Skeletal muscle cell (primary cell): ENCODE results near the gene PYGB.
"Not testable (repeated sequence)": the region's sequence is repeated elsewhere in the genome, so short reads cannot be mapped to it uniquely, and the experiment has no call there.

ENCODE experiments used
- DNase-seq: peaks from one replicate; pipeline ENCODE4 v3.0.0-alpha.2; 2010; ENCODE audit warnings: low read depth
- H3K4me3 ChIP-seq: 2 replicates; pipeline ENCODE4 v1.5.1; 2011; ENCODE audit warnings: low read depth, mild to moderate bottlenecking, control low read depth, low read length, moderate library complexity

The PYGB gene

DNA sequence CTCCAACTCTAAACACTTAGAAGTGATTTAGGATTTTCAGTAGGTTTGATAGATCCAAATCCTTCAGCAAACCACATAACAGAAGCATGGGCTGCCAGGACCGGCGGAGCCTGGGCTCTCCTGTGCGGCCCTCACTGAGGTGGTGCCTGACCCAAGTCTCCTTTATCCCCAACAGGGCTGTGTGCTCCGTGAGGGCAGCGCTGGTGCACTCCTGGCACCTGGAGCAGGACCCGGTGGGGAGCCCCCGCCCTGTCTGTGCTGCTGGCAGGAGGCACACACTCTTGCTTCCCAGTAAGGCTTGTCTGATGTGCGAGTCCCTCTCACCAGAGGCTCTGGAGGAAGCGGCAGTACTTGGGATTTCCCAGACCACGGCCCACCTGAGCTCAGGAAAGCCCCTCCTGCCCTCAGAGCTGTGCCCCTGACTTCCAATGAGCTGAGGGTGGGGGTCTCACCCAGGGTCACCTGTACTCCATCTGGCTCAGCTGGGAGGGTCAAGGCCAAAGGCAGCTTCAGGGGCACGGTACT, 56.2 kb downstream of the PYGB start:
- H3K4me3 ChIP-seq = no peak overlapping the region
- DNase-seq = no peak

DNA sequence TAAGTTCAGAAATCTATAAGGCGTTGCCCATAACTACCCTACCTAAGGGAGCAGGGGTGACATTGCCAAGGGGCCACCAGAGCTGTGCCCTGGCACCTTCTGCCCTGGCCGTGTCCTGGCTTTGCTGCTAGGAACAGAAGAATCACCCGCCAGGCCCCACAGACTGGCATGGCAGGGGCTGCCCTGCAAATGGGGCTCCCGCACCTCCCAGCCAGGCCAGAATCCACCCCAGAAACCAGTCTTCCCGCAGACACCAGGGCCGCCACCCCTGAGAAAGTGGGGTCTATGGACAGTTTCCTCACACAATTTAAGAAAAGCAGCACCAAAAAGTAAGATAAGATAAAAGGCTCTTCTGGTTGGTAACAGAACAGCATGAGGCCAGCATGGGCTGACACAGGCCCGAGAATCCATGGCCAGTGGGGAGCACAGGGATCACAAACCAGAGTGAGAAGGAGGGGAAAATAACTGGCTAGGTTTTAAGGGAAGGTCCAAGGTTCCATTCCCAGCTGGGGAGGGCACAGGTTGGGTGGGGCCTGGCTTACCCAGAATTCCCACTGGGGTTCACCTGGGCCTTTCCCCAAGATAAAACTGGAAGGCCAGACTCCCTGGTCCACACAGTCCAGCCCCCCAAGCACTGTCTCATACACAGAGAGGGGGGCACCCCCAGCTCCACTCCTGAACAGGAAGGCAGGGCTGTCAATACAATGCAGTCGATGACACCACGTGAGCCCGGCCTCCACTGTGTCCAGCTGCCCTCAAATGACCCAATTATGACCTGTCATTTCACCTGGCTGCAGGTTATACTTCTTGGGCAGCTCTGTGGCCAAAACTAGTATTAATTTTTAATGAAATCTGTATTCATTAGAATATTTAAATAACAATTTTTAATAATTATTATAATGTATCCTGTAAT, 59.4 kb downstream of the PYGB start:
- no peak for DNase-seq
- no peak overlapping the region for H3K4me3 ChIP-seq

DNA sequence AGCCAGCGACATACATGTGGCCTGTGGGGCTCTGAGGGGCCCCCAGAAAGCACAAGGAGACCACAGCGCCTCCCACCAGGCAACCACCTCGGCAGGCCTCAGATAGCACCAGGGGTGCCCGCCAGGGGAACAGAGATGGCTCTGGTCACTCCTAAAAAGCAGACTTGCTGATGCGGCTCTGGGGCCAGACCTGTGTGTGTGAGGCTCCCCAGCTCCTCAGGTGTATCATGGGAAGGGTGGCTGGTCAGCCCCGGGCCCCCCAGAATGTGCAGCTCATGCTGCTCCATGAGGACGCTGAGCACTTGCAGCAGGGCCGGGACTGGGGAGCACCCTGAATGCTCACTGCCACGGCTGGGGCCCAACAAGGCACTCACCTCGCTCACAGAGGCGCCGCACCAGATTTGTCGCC, 60.2 kb downstream of the PYGB start:
- no peak for DNase-seq
- H3K4me3 ChIP-seq = no peak overlapping the region

GRCh38 chr20:25308671-25309394, 60.9 kb downstream of the PYGB start:
- no peak overlapping the region for H3K4me3 ChIP-seq
- peak; percentile 79 for DNase-seq

DNA sequence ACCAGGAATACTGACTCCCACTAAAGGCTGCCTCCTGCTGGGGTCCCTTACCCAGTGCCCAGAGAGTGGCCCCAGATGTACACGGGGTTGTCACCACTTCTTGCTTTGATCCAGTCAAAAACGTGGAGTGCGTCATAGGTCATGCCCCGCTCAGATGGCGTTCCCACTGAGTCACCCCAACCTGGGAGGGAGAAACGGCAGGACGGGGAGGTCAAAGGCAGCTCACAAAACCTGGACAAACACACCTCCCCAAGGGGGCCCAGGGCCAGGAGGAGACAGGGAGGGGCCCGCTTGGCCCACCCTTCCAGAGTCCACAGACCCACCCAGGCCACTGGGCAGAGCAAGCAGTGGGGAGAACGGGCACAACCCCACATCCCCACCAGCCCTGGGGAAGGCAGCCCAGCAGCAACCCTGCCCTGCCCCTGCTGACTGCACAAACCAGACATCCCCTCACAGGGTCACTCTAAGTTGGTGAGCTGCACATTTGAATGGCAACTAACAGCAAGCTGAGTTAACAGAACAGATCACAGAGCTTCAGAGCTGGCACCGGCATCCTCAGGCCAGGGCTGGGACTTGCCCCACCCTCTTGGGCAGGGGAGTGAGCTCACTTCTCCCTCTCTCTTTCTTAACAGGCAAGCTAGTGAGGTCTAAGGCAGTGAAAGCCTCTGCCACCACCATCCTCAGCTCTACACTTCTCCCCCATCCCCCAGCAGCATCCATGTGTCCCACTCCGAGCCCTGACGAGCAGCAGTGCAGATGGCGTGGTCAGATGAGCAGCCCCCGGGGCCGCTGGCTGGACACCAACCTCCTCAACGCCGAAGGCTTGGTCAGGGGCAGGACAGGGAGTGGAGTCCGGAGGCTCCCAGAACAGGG, 61.7 kb downstream of the PYGB start:
- H3K4me3 ChIP-seq = no peak overlapping the region

DNA sequence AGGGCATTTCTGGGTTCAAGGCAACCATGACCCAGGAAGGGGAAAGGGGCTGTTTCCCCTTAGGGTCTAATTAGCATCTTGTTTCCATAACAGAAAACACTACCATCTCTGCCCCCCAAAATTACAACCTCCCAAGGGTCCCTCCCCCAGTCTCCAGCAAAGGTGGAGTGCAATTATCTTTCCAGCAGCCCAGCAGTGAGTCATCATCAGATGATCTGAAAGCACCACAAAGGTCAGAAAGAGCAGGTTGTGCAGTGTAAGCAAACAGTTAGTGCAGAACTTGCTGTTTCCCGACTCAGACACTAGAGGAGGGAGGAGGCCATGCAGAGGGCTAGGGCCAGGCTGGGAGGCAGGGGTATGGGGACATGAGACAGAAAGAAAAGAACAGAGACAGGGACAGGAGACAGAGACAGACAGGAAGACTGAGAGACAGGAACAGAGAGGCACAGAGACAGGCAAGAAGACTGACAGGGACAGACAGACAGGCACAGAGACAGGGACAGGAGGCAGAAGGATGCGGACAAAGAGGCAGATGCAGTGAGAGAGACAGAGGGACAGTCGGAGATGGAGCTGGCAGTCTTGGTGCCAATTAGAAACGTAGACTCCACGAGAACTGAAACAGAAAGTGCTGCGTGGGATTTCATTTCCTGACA, 62.5 kb downstream of the PYGB start:
- DNase-seq = peak; percentile 68
- H3K4me3 ChIP-seq = peak overlapping the region; percentile 21

More for the DNA sequence above, 61.7 kb downstream of the PYGB start:
- peak; percentile 73 for DNase-seq

DNA sequence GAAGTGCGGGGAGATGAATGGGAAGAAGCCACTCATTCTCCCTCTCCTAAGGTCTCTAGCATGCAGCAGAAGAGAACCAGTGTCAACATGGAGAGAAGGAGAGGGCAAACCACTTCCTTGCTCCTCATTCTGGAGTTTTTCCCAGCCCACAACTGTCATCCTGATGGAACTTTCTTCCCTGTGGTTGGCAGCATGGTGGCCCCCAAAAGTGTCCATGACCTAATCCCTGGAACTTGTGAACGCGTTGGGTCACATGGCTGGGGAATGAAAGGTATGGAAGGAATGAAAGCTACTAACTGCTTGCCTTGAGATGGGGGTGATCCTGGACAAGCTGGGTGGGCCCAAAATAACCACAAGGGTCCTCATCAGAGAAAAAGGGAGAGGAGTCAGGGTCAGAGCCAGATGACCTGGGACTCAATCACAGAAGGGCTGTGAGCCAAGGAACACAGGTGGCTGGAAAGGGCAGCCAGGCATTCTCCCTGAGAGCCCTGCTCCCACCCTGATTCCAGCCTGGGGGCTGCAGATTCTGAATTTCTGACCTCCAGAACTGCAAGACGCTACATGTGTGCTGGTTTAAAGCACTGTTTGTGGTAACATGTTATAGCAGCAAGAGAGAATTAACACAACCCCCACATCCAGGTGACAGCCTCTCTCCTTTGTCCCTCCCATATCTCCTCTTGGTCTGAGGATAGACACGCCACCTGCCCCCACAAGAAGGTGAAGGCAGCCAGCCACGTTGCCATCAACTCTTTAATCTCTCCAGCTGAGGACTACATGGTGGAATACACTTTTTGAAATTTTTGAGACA, 63.2 kb downstream of the PYGB start:
- peak overlapping the region; percentile 21 for H3K4me3 ChIP-seq
- DNase-seq = peak; percentile 65

DNA sequence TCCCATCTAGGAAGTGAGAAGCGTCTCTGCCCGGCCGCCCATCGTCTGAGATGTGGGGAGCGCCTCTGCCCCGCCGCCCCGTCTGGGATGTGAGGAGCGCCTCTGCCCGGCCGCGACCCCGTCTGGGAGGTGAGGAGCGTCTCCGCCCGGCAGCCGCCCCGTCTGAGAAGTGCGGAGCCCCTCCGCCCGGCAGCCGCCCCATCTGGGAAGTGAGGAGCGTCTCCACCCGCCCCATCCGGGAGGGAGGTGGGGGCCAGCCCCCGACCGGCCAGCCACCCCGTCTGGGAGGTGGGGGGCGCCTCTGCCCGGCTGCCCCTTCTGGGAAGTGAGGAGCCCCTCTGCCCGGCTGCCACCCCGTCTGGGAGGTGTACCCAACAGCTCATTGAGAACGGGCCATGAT, 64.8 kb downstream of the PYGB start:
- H3K4me3 ChIP-seq, DNase-seq: not testable (repeated sequence)

DNA sequence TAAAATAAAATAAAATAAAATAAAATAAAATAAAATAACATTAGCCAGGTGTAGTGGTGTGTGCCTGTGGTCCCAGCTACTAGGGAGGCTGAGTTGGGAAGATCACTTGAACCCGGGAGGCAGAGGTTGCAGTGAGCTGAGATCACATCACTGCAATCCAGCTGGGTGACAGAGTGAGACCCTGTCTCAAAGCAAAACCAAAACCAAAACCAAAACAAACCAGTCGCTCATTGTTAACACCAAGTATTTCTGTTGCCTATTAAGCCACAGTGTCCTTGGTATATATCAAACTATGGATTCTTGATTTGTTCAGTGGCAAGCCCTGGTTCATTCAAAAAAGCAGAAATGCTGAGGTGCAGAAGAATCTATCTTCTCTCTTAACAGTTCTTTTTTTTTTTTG, 65.7 kb downstream of the PYGB start:
- no peak overlapping the region for H3K4me3 ChIP-seq
- no peak for DNase-seq

DNA sequence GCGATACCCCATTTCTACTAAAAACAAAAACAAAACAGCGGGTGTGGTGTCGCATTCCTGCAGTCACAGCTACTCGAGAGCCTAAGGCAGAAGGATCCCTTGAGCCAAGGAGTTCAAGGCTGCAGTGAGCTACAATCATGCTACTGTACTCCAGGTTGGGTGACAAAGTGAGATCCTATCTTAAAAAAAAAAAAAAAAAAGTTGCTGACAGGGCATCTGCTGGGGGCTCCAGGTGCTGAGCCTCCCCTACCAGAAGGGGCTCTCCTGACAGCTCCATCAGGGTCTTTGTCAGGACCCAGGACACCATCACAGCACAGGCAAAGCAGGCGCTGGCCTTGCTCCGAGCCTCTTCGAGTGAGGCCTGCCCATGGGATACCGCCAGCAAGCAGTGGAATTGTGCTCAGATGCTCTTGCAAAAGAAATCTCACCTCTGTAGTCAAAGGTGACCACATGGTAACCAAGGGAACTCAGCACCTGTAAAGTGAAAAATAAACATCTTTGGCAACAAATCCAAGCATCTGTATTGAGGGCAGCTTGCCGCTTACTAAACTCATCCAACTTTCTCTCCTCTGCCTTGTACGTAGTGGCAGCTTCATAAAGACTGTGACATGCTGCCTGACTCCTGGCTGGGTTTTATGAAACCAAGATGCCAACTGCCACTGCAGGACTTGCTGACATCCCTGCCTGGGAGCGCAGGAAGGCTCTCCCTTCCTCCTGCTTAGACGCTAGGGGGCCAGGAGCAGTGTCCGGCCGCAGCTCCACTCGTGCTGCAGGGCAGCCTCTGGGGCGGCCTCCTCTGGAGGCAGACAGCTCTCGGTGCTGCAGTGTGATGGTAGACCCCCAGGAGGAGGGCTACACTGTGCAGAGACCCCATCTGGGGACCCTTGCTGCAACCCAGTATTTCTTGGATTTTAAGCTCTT, 66.9 kb downstream of the PYGB start:
- no peak for DNase-seq
- H3K4me3 ChIP-seq = no peak overlapping the region

DNA sequence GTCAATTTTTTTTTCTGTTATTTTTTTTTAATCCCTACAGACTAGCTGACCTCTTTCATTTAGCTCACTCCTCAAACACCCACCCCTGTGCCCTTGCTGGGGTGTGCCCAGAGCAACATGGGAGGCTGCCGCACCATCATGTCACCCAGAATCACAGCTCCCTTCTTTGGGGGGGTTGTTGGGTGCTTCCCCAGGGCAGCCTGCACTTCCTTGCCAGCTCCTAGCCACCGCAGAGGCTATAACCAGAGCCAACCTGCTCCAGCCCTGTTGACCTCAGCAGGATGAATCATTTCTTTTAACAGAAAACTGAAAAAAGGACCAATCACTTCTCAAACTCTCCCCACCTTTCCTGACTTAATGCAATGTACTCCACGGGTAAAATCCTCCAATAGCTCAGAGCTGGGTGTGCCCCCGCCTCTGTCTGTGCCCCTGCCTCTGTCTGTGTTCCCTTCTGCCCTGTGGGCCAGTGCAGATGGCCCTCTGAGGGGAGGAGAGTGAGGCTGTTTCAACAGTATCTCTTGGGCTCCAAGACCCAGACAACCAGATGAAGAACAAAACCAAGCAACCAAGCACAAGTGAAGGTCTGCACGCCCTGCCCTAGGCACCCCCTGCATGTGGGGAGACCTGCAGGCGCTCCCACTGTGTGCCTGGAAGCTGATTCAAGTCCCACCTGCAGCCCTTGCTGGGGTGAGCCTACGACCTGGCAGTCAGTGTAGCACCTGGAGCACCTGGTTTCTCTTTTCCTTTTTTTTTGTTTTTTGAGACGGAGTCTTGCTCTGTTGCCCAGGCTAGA, 67.7 kb downstream of the PYGB start:
- no peak for DNase-seq
- H3K4me3 ChIP-seq = no peak overlapping the region

GRCh38 chr20:25316506-25317190, 68.8 kb downstream of the PYGB start:
- DNase-seq = no peak
- H3K4me3 ChIP-seq = no peak overlapping the region

DNA sequence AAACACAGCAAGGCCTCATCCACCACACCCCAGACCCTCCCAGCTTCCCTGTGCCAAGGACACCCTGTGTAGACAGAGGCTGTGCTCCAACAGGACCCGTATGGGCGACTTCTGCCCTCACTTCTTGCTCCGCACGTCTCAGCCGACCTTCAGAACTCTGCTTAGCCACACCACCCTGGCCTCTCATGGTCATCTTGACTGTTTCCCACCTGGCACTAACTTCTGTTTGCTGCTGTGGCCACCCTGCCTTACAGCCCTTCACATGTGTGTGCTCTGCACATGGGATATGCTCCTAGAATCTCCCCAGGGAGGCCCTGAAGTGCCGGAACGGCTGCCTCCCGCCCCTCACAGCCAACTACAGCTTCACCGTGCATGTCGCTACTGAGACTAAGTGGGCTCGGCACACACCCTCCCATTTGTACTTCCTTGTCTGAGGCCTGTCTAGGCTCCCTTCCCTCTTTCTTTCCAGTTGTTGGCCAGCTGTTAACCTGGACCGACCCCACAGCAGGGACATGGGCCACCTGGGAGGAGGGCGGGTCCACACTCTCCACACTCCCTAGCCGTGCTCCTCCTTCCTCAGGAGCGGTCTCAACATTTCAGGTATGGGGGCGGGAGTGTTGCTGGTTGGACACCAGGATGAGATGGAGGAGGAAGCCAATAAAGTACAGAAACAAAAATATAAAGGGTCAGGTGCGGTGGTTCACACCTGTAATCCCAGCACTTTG, 69.6 kb downstream of the PYGB start:
- DNase-seq = no peak

DNA sequence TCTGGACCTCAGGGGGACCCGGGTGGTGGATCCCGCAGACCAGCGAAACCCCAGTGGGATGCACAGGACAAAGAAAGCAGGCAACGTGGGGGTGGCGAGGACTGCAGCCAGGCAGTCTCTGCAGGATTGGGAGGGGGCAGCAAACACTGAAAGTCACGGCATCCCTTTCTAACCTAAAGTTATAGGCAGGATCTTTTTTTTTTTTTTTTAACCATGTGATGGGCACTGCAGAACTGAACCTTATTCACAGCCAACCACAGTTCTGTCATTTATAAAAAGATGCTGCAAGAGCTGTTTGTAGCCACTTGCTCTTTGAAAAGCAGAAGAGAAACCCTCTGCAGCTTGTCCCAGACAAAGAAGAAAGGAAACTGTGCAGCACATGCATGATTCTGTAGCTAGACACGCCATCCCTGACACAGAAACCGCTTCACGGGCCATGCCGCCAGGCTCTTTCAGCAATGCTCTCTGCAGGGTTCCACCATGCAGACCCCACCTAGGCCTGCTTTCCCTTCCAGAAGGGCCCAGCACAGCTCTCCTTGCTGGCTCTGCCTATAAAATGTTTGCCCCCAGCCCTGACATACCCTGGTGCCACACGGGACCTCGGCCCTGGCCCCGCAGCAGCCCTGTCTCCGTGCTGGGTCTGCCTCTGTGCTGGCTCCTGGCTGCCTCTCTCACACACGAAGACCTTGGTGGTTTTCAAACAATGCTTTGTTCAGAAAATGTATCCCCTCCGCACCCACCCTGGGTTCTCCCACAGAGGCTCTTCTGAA, 70.8 kb downstream of the PYGB start:
- no peak for DNase-seq
- H3K4me3 ChIP-seq = no peak overlapping the region

More for the DNA sequence above, 69.6 kb downstream of the PYGB start:
- no peak overlapping the region for H3K4me3 ChIP-seq
